IMR-90 (cell line): ENCODE measurements around the gene RAN. TPM values are rescaled to one million over a fixed set of nuclear protein-coding genes. Genes with fewer than 3 reads are reported as not detected.

Source experiments
- ELK1 ChIP-seq: fragments of 150-350 bp; IDR thresholded peaks from 2 replicates; pipeline ENCODE4 v1.6.1; 2016; ENCODE audit warnings: low read depth, mild to moderate bottlenecking, low read length, moderate library complexity, borderline replicate concordance
- NFE2L2 ChIP-seq: fragments of 150-350 bp; IDR thresholded peaks from 2 replicates; pipeline ENCODE4 v1.6.1; 2016; ENCODE audit warnings: low read depth, mild to moderate bottlenecking, low read length
- POLR2A ChIP-seq: IDR thresholded peaks from 2 replicates; pipeline ENCODE4 v1.6.1; 2012; ENCODE audit warnings: mild to moderate bottlenecking, low read depth, low read length
- RCOR1 ChIP-seq: IDR thresholded peaks from 2 replicates; pipeline ENCODE4 v1.6.1; 2012; ENCODE audit warnings: mild to moderate bottlenecking, low read length, improper control_type of control experiment; ENCODE audit not compliant: insufficient replicate concordance
- USF2 ChIP-seq: fragments of 150-350 bp; IDR thresholded peaks from 2 replicates; pipeline ENCODE4 v1.6.1; 2017; ENCODE audit warnings: mild to moderate bottlenecking, antibody characterized with exemption, low read length, low read depth
- polyA plus RNA-seq, 3 experiments: library from polyadenylated mRNA; depleted of rRNA; stranded (reverse); fragments of >200 nt; gene quantifications; 2 replicates each; pipeline ENCODE4 v1.2.3, GENCODE V29; 2012; ENCODE audit warnings: low replicate concordance in 1 of 3
- total RNA-seq: library from RNA; depleted of rRNA; stranded (reverse); fragments of >200 nt; gene quantifications from 2 replicates; pipeline ENCODE4 v1.2.3, GENCODE V29; 2012

RAN gene
- total and polyA plus RNA-seq, 2 of the 4 experiments (the other 2 are of a cell fraction): 910 to 984 TPM

- TF ChIP-seq ELK1: no peak
- TF ChIP-seq NFE2L2: no peak
- TF ChIP-seq USF2: no peak
- no peak for TF ChIP-seq POLR2A
- no peak for TF ChIP-seq RCOR1
Observed at GRCh38 chr12:130873825-130874224, 2.0 kb downstream of the RAN start (continued).
